Stomach (tissue), 19 donors: Measurements from ENCODE around the gene SKA2. TPM values are rescaled to one million over a fixed set of nuclear protein-coding genes. Genes with fewer than 3 reads are reported as not detected.

ENCODE experiments used
- DNase-seq, 2 donors: peaks; one replicate each; pipeline versions ENCODE4 v3.0.0 to v3.0.0-alpha.2; 2013 to 2019
- H3K27ac ChIP-seq, 5 donors: fragments of 200-600 bp in 4 of 5; sonication (generic) in 4 of 5; one replicate each; pipeline ENCODE4 v1.5.1; 2013 to 2019; ENCODE audit warnings: mild to moderate bottlenecking in 1 of 5, moderate library complexity in 1 of 5
- H3K27me3 ChIP-seq, 3 donors: fragments of 200-600 bp; sonication (generic); one replicate each; pipeline ENCODE4 v1.5.1; 2017 to 2019; ENCODE audit warnings: mixed run types in 1 of 3
- H3K36me3 ChIP-seq, 4 donors: fragments of 200-600 bp; sonication (generic); 1 replicate in 3 of 4; 2 replicates in 1 of 4; pipeline ENCODE4 v1.5.1; 2016 to 2019
- H3K4me1 ChIP-seq, 4 donors: fragments of 200-600 bp; sonication (generic); one replicate each; pipeline ENCODE4 v1.5.1; 2016 to 2019
- H3K4me3 ChIP-seq, 4 donors: fragments of 200-600 bp; sonication (generic) in 3 of 4; one replicate each; pipeline ENCODE4 v1.5.1; 2016 to 2019; ENCODE audit warnings: mild to moderate bottlenecking in 1 of 4
- H3K9me3 ChIP-seq, 4 donors: fragments of 200-600 bp; sonication (generic); one replicate each; pipeline ENCODE4 v1.5.1; 2016 to 2019
- CTCF ChIP-seq, 7 experiments: fragments of 450-650 bp in 4 of 7; fragments of 200-600 bp in 3 of 7; sonication (generic) in 3 of 7; IDR thresholded peaks; one replicate each; pipeline ENCODE4 v1.5.1; 2016 to 2019; ENCODE audit warnings: antibody characterized with exemption in 7 of 7, control low read depth in 2 of 7, mild to moderate bottlenecking in 1 of 7
- EP300 ChIP-seq: sonication (generic); formaldehyde crosslinking; IDR thresholded peaks from one replicate; pipeline ENCODE4 v1.6.1; 2017; ENCODE audit warnings: antibody characterized with exemption
- POLR2A ChIP-seq, 4 donors: fragments of 450-650 bp; IDR thresholded peaks; one replicate each; pipeline ENCODE4 v1.6.1; 2016; ENCODE audit warnings: antibody characterized with exemption in 4 of 4, control low read depth in 2 of 4, mild to moderate bottlenecking in 1 of 4, moderate library complexity in 1 of 4
- POLR2AphosphoS5 ChIP-seq, 3 donors: sonication (generic); formaldehyde crosslinking; IDR thresholded peaks; one replicate each; pipeline ENCODE4 v1.6.1; 2016; ENCODE audit warnings: antibody characterized with exemption in 3 of 3
- WGBS, 5 donors: extraction: QIAGEN DNeasy Blood & Tissue Kit in 3 of 5; methylation state at CpG; one replicate each; pipeline versions ENCODE4 v1.1.5 to v1.1.7; 2013 to 2018; 5-methylcytosine and 5-hydroxymethylcytosine counted together
- intact Hi-C: fragments of 100-400 bp; cut with DNase I; formaldehyde crosslinking; loops from one replicate; pipeline ENCODE4 v1.15.1; 2023; ENCODE audit warnings: low total_unique reads
- long read RNA-seq, 10 donors: transcript quantifications; one replicate each; lab custom pipeline, GENCODE V29; 2026
- polyA plus RNA-seq, 3 donors: library from polyadenylated mRNA; stranded (reverse); fragments of 200-250 nt; gene quantifications; one replicate each; pipeline ENCODE4 v1.2.3, GENCODE V29; 2013
- total RNA-seq, 5 donors: library from RNA; depleted of rRNA; stranded (reverse); fragments of >200 nt; gene quantifications; one replicate each; pipeline versions ENCODE4 v1.1.0 to v1.2.3, GENCODE V29; 2014 to 2016
- donor health status: healthy with polysubstance abuse.
- donor health status: Bipolar disorder and iron deficiency.
- donor health status: healthy.

Gene SKA2
- total RNA-seq = 10 to 100 TPM in 2 of 5 donors, 1 to 10 TPM in 2, not detected in 1; 7.6 to 72.1 (median 22.4) TPM
- polyA plus RNA-seq = 10 to 100 TPM; 29.8 to 53.0 (median 34.5) TPM
- long read RNA-seq, donor 1, partial matches to known transcripts = 0 of 6 reads
- long read RNA-seq, donor 1, other reads (novel, unspliced or antisense) = 0 of 6 reads
- long read RNA-seq, donor 2, partial matches to known transcripts = 0 of 8 reads
- long read RNA-seq, donor 2, other reads (novel, unspliced or antisense) = 0 of 8 reads
- long read RNA-seq, donor 3, transcript SKA2-201 (4 exons, 2,798 nt) = major isoform, 5 of 29 reads
- long read RNA-seq, donor 3, partial matches to known transcripts = 20 of 29 reads
- long read RNA-seq, donor 3, other reads (novel, unspliced or antisense) = 0 of 29 reads
- long read RNA-seq, donor 4, partial matches to known transcripts = 0 of 1 reads
- long read RNA-seq, donor 4, other reads (novel, unspliced or antisense) = 0 of 1 reads
- long read RNA-seq, donor 5, transcript SKA2-201 (4 exons, 2,798 nt) = major isoform, 9 of 17 reads
- long read RNA-seq, donor 5, partial matches to known transcripts = 0 of 17 reads
- long read RNA-seq, donor 5, other reads (novel, unspliced or antisense) = 0 of 17 reads
- long read RNA-seq, donor 6, transcript SKA2-201 (4 exons, 2,798 nt) = major isoform, 12 of 21 reads
- long read RNA-seq, donor 6, partial matches to known transcripts = 0 of 21 reads
- long read RNA-seq, donor 6, other reads (novel, unspliced or antisense) = 0 of 21 reads
- long read RNA-seq, donor 7, transcript SKA2-206 (3 exons, 595 nt) = major isoform, 8 of 18 reads
- long read RNA-seq, donor 7, transcript SKA2-201 (4 exons, 2,798 nt) = minor isoform, 6 of 18 reads
- long read RNA-seq, donor 7, partial matches to known transcripts = 0 of 18 reads
- long read RNA-seq, donor 7, other reads (novel, unspliced or antisense) = 0 of 18 reads
- long read RNA-seq, donor 8, transcript SKA2-201 (4 exons, 2,798 nt) = major isoform, 13 of 19 reads
- long read RNA-seq, donor 8, partial matches to known transcripts = 0 of 19 reads
- long read RNA-seq, donor 8, other reads (novel, unspliced or antisense) = 0 of 19 reads
- long read RNA-seq, donor 9, transcript SKA2-201 (4 exons, 2,798 nt) = major isoform, 10 of 18 reads
- long read RNA-seq, donor 9, partial matches to known transcripts = 0 of 18 reads
- long read RNA-seq, donor 9, other reads (novel, unspliced or antisense) = 0 of 18 reads
- long read RNA-seq, donor 10, transcript SKA2-201 (4 exons, 2,798 nt) = major isoform, 7 of 25 reads
- long read RNA-seq, donor 10, partial matches to known transcripts = 12 of 25 reads
- long read RNA-seq, donor 10, other reads (novel, unspliced or antisense) = 0 of 25 reads

- TF ChIP-seq POLR2A (IDR thresholded peaks at IDR 0.05) (no peak), POLR2AphosphoS5 (IDR thresholded peaks at IDR 0.05) (peak in 2 of 3 donors; percentile 3 to 71), EP300 (no peak), CTCF (IDR thresholded peaks at IDR 0.05) (no peak)
- 0 to 1% (median 0%) methylated on average over 32 to 39 of the region's 39 CpGs for WGBS, 5 donors
- H3K36me3 ChIP-seq = no peaks in the 10 kb centered on the region
Measured at GRCh38 chr17:59154721-59155438, at the start of gene SKA2. SKA2 (minus strand) TSS chr17:59155186; CDS start chr17:59155163, 23 bp downstream.

GRCh38 chr17:59202320-59202719 is 47.3 kb upstream of the SKA2 start:
- no peak overlapping the region for H3K27ac ChIP-seq
- H3K36me3 ChIP-seq = peaks cover 0 to 11% (median 0%) of the 10 kb centered on the region in 4 donors
- H3K4me3 ChIP-seq = no peak overlapping the region
- WGBS, 5 donors = 92 to 100% (median 98%) methylated on average over 1 of the region's 1 CpG
- no peaks in the 10 kb centered on the region for H3K4me1 ChIP-seq
- H3K9me3 ChIP-seq = no peaks in the 10 kb centered on the region
- H3K27me3 ChIP-seq = no peaks in the 10 kb centered on the region
- intact Hi-C loops = no loop called here
- DNase-seq = no peak
- no peak for TF ChIP-seq EP300
- no peak for TF ChIP-seq POLR2AphosphoS5 (IDR thresholded peaks at IDR 0.05)
- no peak for TF ChIP-seq POLR2A (IDR thresholded peaks at IDR 0.05)
- TF ChIP-seq CTCF (IDR thresholded peaks at IDR 0.05) = no peak

More at GRCh38 chr17:59154721-59155438, at the start of gene SKA2:
- no peaks in the 10 kb centered on the region for H3K27me3 ChIP-seq
- no peaks in the 10 kb centered on the region for H3K9me3 ChIP-seq
- peaks cover 0 to 53% (median 30%) of the 10 kb centered on the region in 4 donors for H3K4me1 ChIP-seq
- peak within 1 kb of the TSS; percentile 79 to 90 (median 87) for H3K27ac ChIP-seq
- peak; percentile 97 to 99 for DNase-seq
- intact Hi-C loops = no loop called here
- peak within 1 kb of the TSS; percentile 72 to 92 (median 76) for H3K4me3 ChIP-seq

- no peak for DNase-seq
- Histone ChIP-seq H3K4me1 (no peaks in the 10 kb centered on the region), H3K4me3 (no peak overlapping the region), H3K27ac (no peak overlapping the region), H3K36me3 (peaks cover 0 to 11% (median 0%) of the 10 kb centered on the region in 4 donors), H3K9me3 (no peaks in the 10 kb centered on the region), H3K27me3 (no peaks in the 10 kb centered on the region)
- no peak for TF ChIP-seq POLR2AphosphoS5 (IDR thresholded peaks at IDR 0.05)
- TF ChIP-seq EP300 = no peak
- no peak for TF ChIP-seq CTCF (IDR thresholded peaks at IDR 0.05)
- TF ChIP-seq POLR2A (IDR thresholded peaks at IDR 0.05) = no peak
- intact Hi-C loops = no loop called here
- 91 to 98% (median 96%) methylated on average over 4 of the region's 4 CpGs for WGBS, 5 donors
Measured at GRCh38 chr17:59199398-59199797, 44.4 kb upstream of the SKA2 start.
